Motor neuron (in vitro differentiated cells): Measurements from ENCODE around the gene DTHD1. TPM values are rescaled to one million over a fixed set of nuclear protein-coding genes. Genes with fewer than 3 reads are reported as not detected.

Source experiments
- ATAC-seq, 8 experiments: fragments of 200-7000 bp; cut with Tn5 transposase; replicated peaks in 6 of 8; 2 replicates each; pipeline ENCODE4 v1.8.0; 2021; ENCODE audit warnings: mild to moderate bottlenecking in 8 of 8, moderate library complexity in 8 of 8
- H3K27ac ChIP-seq, 2 donors: fragments of 250-450 bp; sonication (Bioruptor Pico); 2 replicates each; pipeline ENCODE4 v1.9.0; 2021; ENCODE audit warnings: antibody characterized with exemption in 2 of 2, mild to moderate bottlenecking in 2 of 2, moderate library complexity in 1 of 2
- H3K4me1 ChIP-seq, 2 donors: fragments of 250-450 bp; sonication (Bioruptor Pico); replicated peaks in 1 of 2; 2 replicates each; pipeline ENCODE4 v1.6.1; 2021; ENCODE audit warnings: antibody characterized with exemption in 2 of 2, mild to moderate bottlenecking in 2 of 2, moderate library complexity in 1 of 2
- H3K4me3 ChIP-seq, 5 donors: fragments of 250-450 bp; sonication (Bioruptor Pico); 2 replicates each; pipeline ENCODE4 v1.9.0; 2021; ENCODE audit warnings: antibody characterized with exemption in 5 of 5, mild to moderate bottlenecking in 5 of 5, moderate library complexity in 4 of 5
- WGBS, 10 experiments: fragments of 450-650 bp; shearing (Covaris generic); methylation state at CpG; one replicate each; pipeline ENCODE4 v1.0.0; 2022; 5-methylcytosine and 5-hydroxymethylcytosine counted together
- in situ Hi-C, 9 experiments: fragments of 400-800 bp; cut with MboI; loops; one replicate each; pipeline ENCODE4 v1.15.0; 2021; ENCODE audit warnings: low sequenced_read_pairs in 9 of 9, low pct_unique_long_range_greater_than_20kb in 2 of 9; ENCODE audit not compliant: unreplicated experiment in 9 of 9
- total RNA-seq, 8 experiments: library from RNA; unstranded; fragments of 300-600 nt; gene quantifications; 2 replicates each; pipeline versions ENCODE4 v1.2.3 to v1.2.4, GENCODE V29; 2022

Gene DTHD1
- total RNA-seq = 1 to 10 TPM in 1 of 8 experiments, under 1 TPM in 2, not detected in 5; 0.27 to 9.8 (median 0.85) TPM

- Histone ChIP-seq H3K27ac (no peak within 1 kb of the TSS), H3K4me3 (no peak within 1 kb of the TSS), H3K4me1 (peaks cover 11 to 28% of the 10 kb centered on the region in 2 donors)
- peak in 5 of 8 experiments; percentile 33 to 74 (median 59) for ATAC-seq
- in situ Hi-C loops = no loop called here
- 0 to 94% (median 65%) methylated on average over 2 to 5 of the region's 5 CpGs; no CpG with 5 or more reads in 3 of the 10 experiments for WGBS, 10 experiments
Observed at GRCh38 chr4:36281384-36282106, at the start of gene DTHD1. DTHD1 (plus strand) TSS chr4:36281616; CDS start chr4:36281759, 143 bp downstream.

GRCh38 chr4:36233567-36234266 is 47.7 kb upstream of the DTHD1 start:
- no peak overlapping the region for H3K27ac ChIP-seq
- no peaks in the 10 kb centered on the region for H3K4me1 ChIP-seq
- in situ Hi-C loops = no loop called here
- ATAC-seq = no peak
- no peak overlapping the region for H3K4me3 ChIP-seq
- WGBS, 10 experiments = 10 to 96% (median 83%) methylated on average over 3 to 10 of the region's 10 CpGs; no CpG with 5 or more reads in 1 of the 10 experiments

DNA sequence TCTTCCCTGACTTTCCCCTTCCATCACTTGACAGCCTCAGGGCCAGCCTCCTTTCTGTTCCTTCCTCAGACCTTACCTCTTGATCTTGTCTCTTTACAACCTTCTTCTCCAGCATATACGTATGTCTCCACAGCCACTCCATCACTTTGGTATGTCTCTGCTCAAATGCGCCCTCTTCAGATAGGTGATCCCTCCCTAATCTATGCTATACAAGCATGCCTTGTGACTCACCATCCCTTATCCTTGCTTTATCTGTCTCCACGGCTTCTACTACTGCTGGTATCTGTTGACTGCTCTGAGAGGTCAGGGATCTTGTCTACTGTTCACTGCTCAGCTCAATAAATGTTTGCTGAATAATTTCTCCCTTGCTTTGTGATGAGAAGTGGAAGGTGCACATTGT is 46.1 kb upstream of the DTHD1 start:
- no peaks in the 10 kb centered on the region for H3K4me1 ChIP-seq
- peak in 3 of 8 experiments; percentile 43 to 48 (median 48) for ATAC-seq
- 16 to 89% (median 70%) methylated on average over 1 to 3 of the region's 3 CpGs; no CpG with 5 or more reads in 2 of the 10 experiments for WGBS, 10 experiments
- no peak overlapping the region for H3K27ac ChIP-seq
- H3K4me3 ChIP-seq = no peak overlapping the region
- in situ Hi-C loops = no loop called here

DNA sequence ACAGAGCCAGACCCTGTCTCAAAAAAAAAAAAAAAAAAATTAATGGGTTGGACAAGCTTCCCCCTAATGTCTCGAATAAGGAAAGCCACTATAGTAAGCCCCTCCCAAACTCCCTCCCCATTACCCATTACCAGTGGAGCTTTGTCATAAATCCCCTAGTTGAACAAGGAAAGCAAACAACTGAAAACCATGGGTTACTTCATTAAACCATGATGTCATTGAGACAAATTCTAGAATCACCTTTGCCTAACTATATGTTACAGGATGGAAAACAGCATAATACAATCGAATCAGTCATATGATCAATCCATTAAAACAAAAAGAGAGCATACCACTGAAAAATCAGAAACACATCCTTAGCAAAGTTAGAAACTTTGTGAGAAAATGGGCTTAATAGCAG is 45.3 kb upstream of the DTHD1 start:
- H3K4me3 ChIP-seq = no peak overlapping the region
- no peaks in the 10 kb centered on the region for H3K4me1 ChIP-seq
- no peak for ATAC-seq
- WGBS, 10 experiments = 0 to 89% (median 65%) methylated on average over 1 to 2 of the region's 2 CpGs; no CpG with 5 or more reads in 1 of the 10 experiments
- no peak overlapping the region for H3K27ac ChIP-seq
- in situ Hi-C loops = no loop called here

DNA sequence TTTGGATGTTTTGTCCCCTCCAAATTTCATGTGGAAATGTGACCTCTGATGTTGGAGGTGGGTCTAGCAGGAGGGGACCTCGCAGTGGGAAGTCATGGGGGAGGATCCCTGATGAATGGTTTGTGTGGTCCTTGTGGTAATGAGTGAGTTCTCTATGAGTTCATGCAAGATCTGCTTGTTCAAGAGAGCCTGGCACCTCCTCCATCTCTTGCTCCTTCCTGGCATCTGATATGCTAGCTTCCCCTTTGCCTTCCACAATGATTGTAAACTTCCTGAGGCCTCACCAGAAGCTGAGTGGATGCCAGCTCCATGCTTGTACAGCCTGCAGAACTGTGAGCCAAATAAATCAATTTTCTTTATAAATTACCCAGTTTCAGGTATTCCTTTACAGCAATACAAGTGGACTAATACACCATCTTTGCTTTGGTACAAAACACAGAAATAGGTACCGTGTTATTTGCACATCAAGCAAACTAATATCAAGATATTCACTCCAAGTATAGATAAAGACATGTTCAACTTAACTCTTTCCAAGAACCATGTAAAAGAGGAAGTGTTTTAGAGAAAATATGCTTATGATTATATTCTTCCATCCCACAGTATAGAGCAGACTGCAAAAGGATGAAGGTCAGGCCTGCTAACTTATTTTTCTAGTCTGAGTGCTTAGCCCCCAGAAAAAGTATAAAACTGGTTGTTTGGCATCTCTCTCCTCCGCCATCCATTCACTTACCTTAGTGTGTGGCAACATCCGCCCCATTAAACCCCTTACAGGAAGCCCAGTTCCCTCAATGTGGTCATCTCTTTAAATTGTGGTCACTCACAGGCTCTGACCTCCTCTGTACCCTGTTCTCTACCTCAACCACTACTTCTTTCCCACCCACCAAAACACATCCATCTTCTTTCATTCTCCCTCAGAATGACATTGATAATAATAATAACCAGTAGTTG is 43.8 kb upstream of the DTHD1 start:
- no peaks in the 10 kb centered on the region for H3K4me1 ChIP-seq
- in situ Hi-C loops = no loop called here
- WGBS, 10 experiments = 0 to 100% (median 90%) methylated on average over 1 to 3 of the region's 4 CpGs
- H3K27ac ChIP-seq = no peak overlapping the region
- no peak for ATAC-seq
- no peak overlapping the region for H3K4me3 ChIP-seq

DNA sequence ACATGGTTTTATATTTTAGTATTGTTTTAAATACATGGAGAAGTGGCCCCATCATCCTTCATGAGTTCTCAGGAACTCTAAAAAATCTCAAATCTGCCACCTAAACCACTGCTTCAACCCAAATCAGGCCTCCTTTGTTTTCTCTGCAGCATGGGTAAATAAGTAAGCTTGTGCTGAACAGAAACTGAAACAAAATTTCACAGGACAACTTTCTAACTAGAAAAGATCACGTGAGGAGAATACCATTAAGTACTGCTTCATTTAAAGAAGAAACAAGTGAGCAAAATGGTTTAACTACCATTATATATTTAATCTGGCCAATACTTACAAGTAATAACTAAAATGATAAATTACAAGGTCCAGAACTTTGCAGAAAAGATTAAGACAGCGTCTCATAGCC is 39.6 kb upstream of the DTHD1 start:
- WGBS, 10 experiments = 7 to 100% (median 75%) methylated on average over 1 to 2 of the region's 2 CpGs
- Histone ChIP-seq H3K4me3 (no peak overlapping the region), H3K4me1 (peaks cover 0 to 3% of the 10 kb centered on the region in 2 donors), H3K27ac (no peak overlapping the region)
- no peak for ATAC-seq
- in situ Hi-C loops = no loop called here

- Histone ChIP-seq H3K4me3 (peak overlapping the region in 1 of 5 donors; percentile 80), H3K27ac (no peak overlapping the region), H3K4me1 (peaks cover 0 to 3% of the 10 kb centered on the region in 2 donors)
- in situ Hi-C loops = no loop called here
- ATAC-seq = no peak
- 6 to 91% (median 71%) methylated on average over 3 to 7 of the region's 7 CpGs for WGBS, 10 experiments
Observed at GRCh38 chr4:36242629-36243354, 38.6 kb upstream of the DTHD1 start.

DNA sequence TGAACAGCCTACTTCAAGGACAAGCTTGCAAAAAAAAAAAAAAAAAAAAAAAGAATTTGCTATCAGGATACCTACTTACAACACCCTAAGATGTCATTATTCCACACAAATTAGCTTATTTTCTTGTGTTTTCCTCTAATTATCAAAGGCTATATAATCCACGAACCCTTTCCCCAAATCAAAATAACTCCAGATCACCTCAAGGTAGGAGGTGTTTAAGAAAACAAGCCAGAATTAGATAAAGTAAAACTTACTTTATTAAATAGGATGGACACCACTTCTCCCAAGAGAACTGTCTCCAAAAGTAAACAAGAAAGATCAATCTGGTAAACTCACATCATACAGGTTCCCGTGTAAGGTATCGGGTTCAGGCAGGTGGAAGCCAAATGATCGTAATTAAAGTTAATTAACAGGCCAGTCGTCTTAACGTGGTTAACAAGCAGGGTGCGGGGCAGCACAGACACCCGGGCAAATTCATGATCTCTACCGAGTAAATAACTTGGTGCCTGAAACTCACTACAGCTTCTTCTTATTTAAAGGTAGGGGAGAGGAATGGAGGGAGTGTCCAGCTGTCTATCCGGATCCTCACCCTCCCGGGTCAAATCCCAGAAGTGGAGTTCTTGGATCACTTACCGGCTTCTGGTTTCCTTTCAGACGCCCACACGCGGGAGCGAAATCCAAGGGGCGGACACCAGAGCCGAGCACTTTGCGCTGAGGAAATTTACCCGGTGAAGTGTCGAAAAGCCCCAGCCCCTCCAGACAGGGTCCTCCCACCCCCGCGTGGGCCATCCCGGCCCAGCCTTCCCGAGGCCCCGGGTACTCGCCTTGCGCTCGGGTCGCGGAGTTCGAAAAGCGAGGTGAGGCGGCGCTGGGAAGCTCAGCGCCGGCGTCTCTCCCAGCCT is 37.8 kb upstream of the DTHD1 start:
- Histone ChIP-seq H3K27ac (no peak overlapping the region), H3K4me3 (peak overlapping the region; percentile 44 to 80 (median 56)), H3K4me1 (peaks cover 0 to 3% of the 10 kb centered on the region in 2 donors)
- ATAC-seq = peak in 5 of 8 experiments; percentile 63 to 74 (median 70)
- in situ Hi-C loops = no loop called here
- 0 to 38% (median 10%) methylated on average over 1 to 8 of the region's 38 CpGs; no CpG with 5 or more reads in 1 of the 10 experiments for WGBS, 10 experiments

- no peak within 1 kb of the TSS for H3K27ac ChIP-seq
Observed at GRCh38 chr4:36244257-36245082, 36.9 kb upstream of the DTHD1 start, which contains the start of gene ARAP2. ARAP2 (minus strand) TSS chr4:36244514; CDS start chr4:36229486, 15,028 bp downstream.

DNA sequence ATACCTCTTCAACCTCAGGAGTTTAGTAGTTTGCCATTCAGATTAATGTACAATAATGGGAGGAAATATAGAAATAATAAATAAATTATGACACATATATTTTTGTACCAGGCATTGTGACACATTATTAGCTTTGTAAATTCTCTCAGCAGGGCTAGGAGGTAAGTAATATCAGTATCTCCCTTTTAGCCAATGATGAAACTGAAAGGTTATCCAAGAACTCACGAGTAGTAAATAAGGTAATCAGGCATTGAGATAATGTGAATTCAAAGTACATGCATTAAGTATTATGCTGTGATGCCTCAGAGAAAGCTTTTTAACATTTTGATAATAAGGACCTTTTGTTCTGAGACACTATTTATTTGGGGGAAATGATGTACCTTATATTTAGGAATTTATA is 31.8 kb upstream of the DTHD1 start:
- WGBS, 10 experiments = 0 to 100% (median 86%) methylated on average over 1 of the region's 1 CpG; no CpG with 5 or more reads in 3 of the 10 experiments
- no peak for ATAC-seq
- no peaks in the 10 kb centered on the region for H3K4me1 ChIP-seq
- H3K4me3 ChIP-seq = no peak overlapping the region
- in situ Hi-C loops = no loop called here
- no peak overlapping the region for H3K27ac ChIP-seq

More at GRCh38 chr4:36244257-36245082, 36.9 kb upstream of the DTHD1 start, which contains the start of gene ARAP2:
- H3K4me3 ChIP-seq = peak within 1 kb of the TSS; percentile 44 to 80 (median 56)
- 17 to 100% (median 49%) methylated on average over 1 to 7 of the region's 81 CpGs; no CpG with 5 or more reads in 3 of the 10 experiments for WGBS, 10 experiments
- peaks cover 0 to 3% of the 10 kb centered on the region in 2 donors for H3K4me1 ChIP-seq
- in situ Hi-C loops = no loop called here
- ATAC-seq = peak; percentile 23 to 90 (median 84)

- in situ Hi-C loops = no loop called here
- WGBS, 10 experiments = 0 to 96% (median 60%) methylated on average over 1 to 2 of the region's 2 CpGs; no CpG with 5 or more reads in 1 of the 10 experiments
- ATAC-seq = no peak
Observed at GRCh38 chr4:36251983-36252382, 29.4 kb upstream of the DTHD1 start.

More at GRCh38 chr4:36251983-36252382, 29.4 kb upstream of the DTHD1 start:
- H3K4me1 ChIP-seq = peaks cover 2 to 5% of the 10 kb centered on the region in 2 donors
- no peak overlapping the region for H3K4me3 ChIP-seq
- no peak overlapping the region for H3K27ac ChIP-seq
